HCT116 (cell line): ENCODE results near the gene USPL1.

Experiments
- MAX ChIP-seq: IDR thresholded peaks from 2 replicates; pipeline ENCODE4 v1.6.1; 2012
- POLR2A ChIP-seq: IDR thresholded peaks from 2 replicates; pipeline ENCODE4 v1.7.0; 2011; ENCODE audit warnings: borderline replicate concordance; ENCODE audit not compliant: insufficient read depth, insufficient read length; ENCODE audit errors: extremely low read depth
- TCF7L2 ChIP-seq: IDR thresholded peaks from 2 replicates; pipeline ENCODE4 v1.7.0; 2011; ENCODE audit warnings: borderline replicate concordance, inconsistent platforms; ENCODE audit not compliant: insufficient read depth, insufficient read length; ENCODE audit errors: extremely low read depth
- YY1 ChIP-seq: IDR thresholded peaks from 2 replicates; pipeline ENCODE4 v1.6.1; 2011; ENCODE audit warnings: low read length, low read depth, moderate library complexity, mild to moderate bottlenecking; ENCODE audit not compliant: insufficient replicate concordance; ENCODE audit errors: extremely low read depth
- TF ChIP-seq, protein P1 (sequence below), 3 experiments: fragments of 200-600 bp in 1 of 3; sonication (generic) in 1 of 3; IDR thresholded peaks in 2 of 3; conservative IDR thresholded peaks in 1 of 3; 2 replicates each; pipeline ENCODE4 v1.5.1; 2012 to 2017; ENCODE audit warnings: low read depth in 2 of 3, low read length in 2 of 3, antibody characterized with exemption in 1 of 3, borderline replicate concordance in 1 of 3, control low read depth in 1 of 3, mild to moderate bottlenecking in 1 of 3, mixed read lengths in 1 of 3, mixed run types in 1 of 3, moderate library complexity in 1 of 3; ENCODE audit not compliant: insufficient read depth in 1 of 3
- TF ChIP-seq, protein P2 (sequence below): IDR thresholded peaks from 2 replicates; pipeline ENCODE4 v1.6.1; 2012; ENCODE audit warnings: low read depth

GRCh38 chr13:30639671-30640070 lies 22.0 kb downstream of the USPL1 start:
- no peak for TF ChIP-seq POLR2A
- TF ChIP-seq, protein P1, sequence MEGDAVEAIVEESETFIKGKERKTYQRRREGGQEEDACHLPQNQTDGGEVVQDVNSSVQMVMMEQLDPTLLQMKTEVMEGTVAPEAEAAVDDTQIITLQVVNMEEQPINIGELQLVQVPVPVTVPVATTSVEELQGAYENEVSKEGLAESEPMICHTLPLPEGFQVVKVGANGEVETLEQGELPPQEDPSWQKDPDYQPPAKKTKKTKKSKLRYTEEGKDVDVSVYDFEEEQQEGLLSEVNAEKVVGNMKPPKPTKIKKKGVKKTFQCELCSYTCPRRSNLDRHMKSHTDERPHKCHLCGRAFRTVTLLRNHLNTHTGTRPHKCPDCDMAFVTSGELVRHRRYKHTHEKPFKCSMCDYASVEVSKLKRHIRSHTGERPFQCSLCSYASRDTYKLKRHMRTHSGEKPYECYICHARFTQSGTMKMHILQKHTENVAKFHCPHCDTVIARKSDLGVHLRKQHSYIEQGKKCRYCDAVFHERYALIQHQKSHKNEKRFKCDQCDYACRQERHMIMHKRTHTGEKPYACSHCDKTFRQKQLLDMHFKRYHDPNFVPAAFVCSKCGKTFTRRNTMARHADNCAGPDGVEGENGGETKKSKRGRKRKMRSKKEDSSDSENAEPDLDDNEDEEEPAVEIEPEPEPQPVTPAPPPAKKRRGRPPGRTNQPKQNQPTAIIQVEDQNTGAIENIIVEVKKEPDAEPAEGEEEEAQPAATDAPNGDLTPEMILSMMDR (IDR thresholded peaks at IDR 0.05 in 2 of 3, conservative IDR thresholded peaks at IDR 0.05 in 1 of 3; ENCODE audit: borderline replicate concordance in 1 of 3, insufficient read depth in 1 of 3, low read depth in 2 of 3, low read length in 2 of 3), result no peak
- no peak for TF ChIP-seq TCF7L2
- TF ChIP-seq MAX, result no peak
- TF ChIP-seq, protein P2, sequence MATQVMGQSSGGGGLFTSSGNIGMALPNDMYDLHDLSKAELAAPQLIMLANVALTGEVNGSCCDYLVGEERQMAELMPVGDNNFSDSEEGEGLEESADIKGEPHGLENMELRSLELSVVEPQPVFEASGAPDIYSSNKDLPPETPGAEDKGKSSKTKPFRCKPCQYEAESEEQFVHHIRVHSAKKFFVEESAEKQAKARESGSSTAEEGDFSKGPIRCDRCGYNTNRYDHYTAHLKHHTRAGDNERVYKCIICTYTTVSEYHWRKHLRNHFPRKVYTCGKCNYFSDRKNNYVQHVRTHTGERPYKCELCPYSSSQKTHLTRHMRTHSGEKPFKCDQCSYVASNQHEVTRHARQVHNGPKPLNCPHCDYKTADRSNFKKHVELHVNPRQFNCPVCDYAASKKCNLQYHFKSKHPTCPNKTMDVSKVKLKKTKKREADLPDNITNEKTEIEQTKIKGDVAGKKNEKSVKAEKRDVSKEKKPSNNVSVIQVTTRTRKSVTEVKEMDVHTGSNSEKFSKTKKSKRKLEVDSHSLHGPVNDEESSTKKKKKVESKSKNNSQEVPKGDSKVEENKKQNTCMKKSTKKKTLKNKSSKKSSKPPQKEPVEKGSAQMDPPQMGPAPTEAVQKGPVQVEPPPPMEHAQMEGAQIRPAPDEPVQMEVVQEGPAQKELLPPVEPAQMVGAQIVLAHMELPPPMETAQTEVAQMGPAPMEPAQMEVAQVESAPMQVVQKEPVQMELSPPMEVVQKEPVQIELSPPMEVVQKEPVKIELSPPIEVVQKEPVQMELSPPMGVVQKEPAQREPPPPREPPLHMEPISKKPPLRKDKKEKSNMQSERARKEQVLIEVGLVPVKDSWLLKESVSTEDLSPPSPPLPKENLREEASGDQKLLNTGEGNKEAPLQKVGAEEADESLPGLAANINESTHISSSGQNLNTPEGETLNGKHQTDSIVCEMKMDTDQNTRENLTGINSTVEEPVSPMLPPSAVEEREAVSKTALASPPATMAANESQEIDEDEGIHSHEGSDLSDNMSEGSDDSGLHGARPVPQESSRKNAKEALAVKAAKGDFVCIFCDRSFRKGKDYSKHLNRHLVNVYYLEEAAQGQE, result no peak
- no peak for TF ChIP-seq YY1
